MM.1S (cell line): ENCODE measurements around the gene SAA4.
"Not testable (repeated sequence)": the region's sequence is repeated elsewhere in the genome, so short reads cannot be mapped to it uniquely, and the experiment has no call there.

Experiments
- DNase-seq: peaks from one replicate; pipeline ENCODE4 v3.0.0-alpha.2; 2015
- H2AFZ ChIP-seq: fragments of 300-600 bp; sonication (generic); 2 replicates; pipeline ENCODE4 v1.6.0; 2016; ENCODE audit warnings: antibody characterized with exemption, low read length
- H3F3A ChIP-seq: fragments of 300-600 bp; sonication (generic); 2 replicates; pipeline ENCODE4 v1.6.1; 2016; ENCODE audit warnings: mild to moderate bottlenecking, antibody characterized with exemption, low read length, moderate library complexity, mixed read lengths; ENCODE audit not compliant: insufficient read depth
- H3K27ac ChIP-seq: fragments of 300-600 bp; sonication (generic); 2 replicates; pipeline ENCODE4 v1.5.1; 2016; ENCODE audit warnings: mild to moderate bottlenecking, low read length
- H3K27me3 ChIP-seq: fragments of 300-600 bp; sonication (generic); replicated peaks from 2 replicates; pipeline ENCODE4 v1.6.0; 2016; ENCODE audit warnings: low read length; ENCODE audit not compliant: insufficient read depth
- H3K36me3 ChIP-seq: fragments of 300-600 bp; sonication (generic); replicated peaks from 2 replicates; pipeline ENCODE4 v1.6.1; 2016; ENCODE audit warnings: mild to moderate bottlenecking, low read length, mixed read lengths; ENCODE audit not compliant: insufficient read depth
- H3K4me1 ChIP-seq: fragments of 300-600 bp; sonication (generic); 2 replicates; pipeline ENCODE4 v1.6.1; 2016; ENCODE audit warnings: low read length, mixed read lengths
- H3K4me2 ChIP-seq: fragments of 300-600 bp; sonication (generic); 2 replicates; pipeline ENCODE4 v1.6.0; 2016; ENCODE audit warnings: low read depth, low read length
- H3K4me3 ChIP-seq: fragments of 300-600 bp; sonication (generic); 2 replicates; pipeline ENCODE4 v1.5.1; 2016; ENCODE audit warnings: low read length, mixed read lengths
- H3K79me2 ChIP-seq: fragments of 300-600 bp; sonication (generic); 2 replicates; pipeline ENCODE4 v1.6.1; 2016; ENCODE audit warnings: mixed run types, low read length, mixed read lengths
- H3K9ac ChIP-seq: fragments of 300-600 bp; sonication (generic); 2 replicates; pipeline ENCODE4 v1.6.1; 2016; ENCODE audit warnings: low read length, mixed read lengths
- H3K9me2 ChIP-seq: fragments of 300-600 bp; sonication (generic); replicated peaks from 2 replicates; pipeline ENCODE4 v1.6.1; 2016; ENCODE audit warnings: mild to moderate bottlenecking, low read length, mixed read lengths; ENCODE audit not compliant: insufficient read depth
- H3K9me3 ChIP-seq: fragments of 300-600 bp; sonication (generic); replicated peaks from 2 replicates; pipeline ENCODE4 v1.6.1; 2016; ENCODE audit warnings: mild to moderate bottlenecking, low read length, mixed read lengths; ENCODE audit not compliant: insufficient read depth
- H4K20me1 ChIP-seq: fragments of 300-600 bp; sonication (generic); 2 replicates; pipeline ENCODE4 v1.6.1; 2016; ENCODE audit warnings: mild to moderate bottlenecking, low read length, moderate library complexity, mixed read lengths; ENCODE audit not compliant: insufficient read depth
- EZH2 ChIP-seq: fragments of 300-600 bp; sonication (generic); optimal IDR thresholded peaks from 2 replicates; pipeline ENCODE3; 2017; ENCODE audit warnings: low read depth, mild to moderate bottlenecking, antibody characterized with exemption, low read length, mixed read lengths
- EZH2phosphoT487 ChIP-seq: fragments of 300-600 bp; sonication (generic); IDR thresholded peaks from 2 replicates; pipeline ENCODE4 v1.6.1; 2018; ENCODE audit warnings: antibody characterized with exemption, low read length
- TF ChIP-seq, protein P1 (sequence below): fragments of 300-600 bp; sonication (generic); IDR thresholded peaks from 2 replicates; pipeline ENCODE4 v1.5.1; 2016; ENCODE audit warnings: antibody characterized with exemption, low read length, mixed read lengths

SAA4 gene

DNA sequence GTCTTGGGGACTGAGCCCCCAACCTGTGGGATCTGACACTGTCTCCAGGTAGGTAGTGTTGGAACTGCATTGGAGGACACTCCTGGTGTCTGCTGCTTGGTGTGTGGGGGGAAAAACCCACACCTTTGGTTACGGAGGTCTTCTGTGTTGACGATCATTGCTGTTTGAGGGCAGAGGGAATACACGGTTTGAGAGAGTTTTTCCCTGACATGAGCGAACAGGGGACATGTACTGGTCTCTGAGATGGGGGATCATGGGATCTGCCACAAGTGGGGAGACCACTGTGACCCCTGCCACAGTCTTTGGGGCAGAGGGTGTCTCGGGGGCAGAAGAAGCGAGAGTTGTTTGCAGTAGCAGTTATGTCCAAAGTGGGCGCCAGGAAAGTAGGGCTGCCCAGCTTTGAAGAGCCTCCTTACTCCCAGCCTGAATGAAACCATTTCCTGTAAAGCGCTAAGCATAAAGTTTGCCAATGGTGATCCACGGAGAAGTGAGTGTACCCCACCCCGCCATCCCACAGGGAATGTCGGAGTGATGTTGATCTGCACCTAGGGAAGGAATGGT, 17.3 kb upstream of the SAA4 start:
- H3K79me2 ChIP-seq, result no peaks in the 10 kb centered on the region
- H3K36me3 ChIP-seq, result no peaks in the 10 kb centered on the region
- H3K4me3 ChIP-seq, result no peak overlapping the region
- no peaks in the 10 kb centered on the region for H3F3A ChIP-seq
- no peaks in the 10 kb centered on the region for H4K20me1 ChIP-seq
- no peak overlapping the region for H3K9ac ChIP-seq
- H3K4me1 ChIP-seq, result peaks cover 12% of the 10 kb centered on the region
- no peak for TF ChIP-seq EZH2
- TF ChIP-seq, protein P1, sequence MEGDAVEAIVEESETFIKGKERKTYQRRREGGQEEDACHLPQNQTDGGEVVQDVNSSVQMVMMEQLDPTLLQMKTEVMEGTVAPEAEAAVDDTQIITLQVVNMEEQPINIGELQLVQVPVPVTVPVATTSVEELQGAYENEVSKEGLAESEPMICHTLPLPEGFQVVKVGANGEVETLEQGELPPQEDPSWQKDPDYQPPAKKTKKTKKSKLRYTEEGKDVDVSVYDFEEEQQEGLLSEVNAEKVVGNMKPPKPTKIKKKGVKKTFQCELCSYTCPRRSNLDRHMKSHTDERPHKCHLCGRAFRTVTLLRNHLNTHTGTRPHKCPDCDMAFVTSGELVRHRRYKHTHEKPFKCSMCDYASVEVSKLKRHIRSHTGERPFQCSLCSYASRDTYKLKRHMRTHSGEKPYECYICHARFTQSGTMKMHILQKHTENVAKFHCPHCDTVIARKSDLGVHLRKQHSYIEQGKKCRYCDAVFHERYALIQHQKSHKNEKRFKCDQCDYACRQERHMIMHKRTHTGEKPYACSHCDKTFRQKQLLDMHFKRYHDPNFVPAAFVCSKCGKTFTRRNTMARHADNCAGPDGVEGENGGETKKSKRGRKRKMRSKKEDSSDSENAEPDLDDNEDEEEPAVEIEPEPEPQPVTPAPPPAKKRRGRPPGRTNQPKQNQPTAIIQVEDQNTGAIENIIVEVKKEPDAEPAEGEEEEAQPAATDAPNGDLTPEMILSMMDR, result no peak
- no peak for TF ChIP-seq EZH2phosphoT487
- no peak overlapping the region for H3K4me2 ChIP-seq
- DNase-seq, result no peak
- H3K27me3 ChIP-seq, result no peaks in the 10 kb centered on the region
- no peak overlapping the region for H3K27ac ChIP-seq
- H3K9me2 ChIP-seq, result no peaks in the 10 kb centered on the region
- no peak overlapping the region for H2AFZ ChIP-seq
- H3K9me3 ChIP-seq, result no peaks in the 10 kb centered on the region

DNA sequence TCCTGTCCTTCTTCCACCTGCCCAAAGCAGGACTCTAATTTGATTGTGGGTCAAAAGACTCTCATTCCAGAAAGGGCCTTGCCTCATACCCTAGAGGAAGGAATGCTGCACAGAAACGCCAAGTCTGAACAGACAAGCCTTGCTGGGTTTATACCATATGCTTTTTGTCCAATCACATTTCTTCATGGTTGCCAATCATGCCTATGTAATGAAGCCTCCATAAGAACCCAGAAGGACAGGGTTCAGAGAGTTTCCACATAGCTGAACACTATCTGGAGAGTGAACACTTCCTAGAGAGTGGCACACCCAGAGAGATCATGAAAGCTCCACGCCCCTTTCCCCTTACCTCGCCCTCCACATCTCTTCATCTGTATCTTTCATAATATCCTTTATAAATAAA, 16.6 kb upstream of the SAA4 start:
- Histone ChIP-seq H3K4me3 (no peak overlapping the region), H3K36me3 (no peaks in the 10 kb centered on the region), H3K9me3 (no peaks in the 10 kb centered on the region), H3K9ac (no peak overlapping the region), H3K4me1 (peaks cover 12% of the 10 kb centered on the region), H2AFZ (no peak overlapping the region), H3K27me3 (no peaks in the 10 kb centered on the region), H3K9me2 (no peaks in the 10 kb centered on the region), H3K4me2 (no peak overlapping the region), H3K79me2 (no peaks in the 10 kb centered on the region), H4K20me1 (no peaks in the 10 kb centered on the region), H3F3A (no peaks in the 10 kb centered on the region), H3K27ac (no peak overlapping the region)
- DNase-seq, result no peak
- TF ChIP-seq, protein P1, result no peak
- TF ChIP-seq EZH2phosphoT487 (no peak), EZH2 (no peak)

DNA sequence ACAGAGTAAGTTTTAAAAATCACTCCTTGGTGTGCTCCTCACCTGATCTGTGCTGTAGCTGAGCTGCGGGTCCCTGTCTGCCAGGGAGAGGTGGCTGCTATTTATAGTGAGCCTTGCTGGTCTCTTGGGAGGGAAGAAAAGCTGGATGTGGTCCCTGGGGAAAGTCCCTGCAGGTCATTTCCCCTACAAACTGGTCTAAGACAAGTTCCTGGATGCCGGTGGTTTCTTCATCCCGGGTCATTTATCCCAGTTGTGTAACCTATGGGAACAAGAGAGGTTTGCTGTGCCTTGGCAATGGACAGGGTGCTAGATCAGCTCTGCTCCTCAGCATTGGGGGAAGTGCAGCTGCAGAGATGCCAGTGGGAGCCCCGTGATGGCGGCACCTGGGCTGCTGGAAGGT, 12.0 kb upstream of the SAA4 start, which contains the start of gene SAA2:
TSS of gene SAA2 (minus strand) at position 108 of the 400 bp plus-strand sequence. CDS start 657 bp downstream, outside the sequence.
- Histone ChIP-seq H3K4me2 (no peak within 1 kb of the TSS), H3K27me3 (no peaks in the 10 kb centered on the region), H3K36me3 (no peaks in the 10 kb centered on the region), H3F3A (peaks cover 5% of the 10 kb centered on the region; the same call in 1 of the 2 replicates), H3K4me1 (peaks cover 16% of the 10 kb centered on the region), H4K20me1 (no peaks in the 10 kb centered on the region), H3K27ac (no peak within 1 kb of the TSS), H3K9me3 (no peaks in the 10 kb centered on the region), H3K79me2 (no peaks in the 10 kb centered on the region), H2AFZ (no peak within 1 kb of the TSS), H3K9ac (no peak within 1 kb of the TSS), H3K4me3 (no peak within 1 kb of the TSS), H3K9me2 (no peaks in the 10 kb centered on the region)
- TF ChIP-seq, protein P1, result no peak
- no peak for TF ChIP-seq EZH2phosphoT487
- TF ChIP-seq EZH2, result no peak
- DNase-seq, result no peak

DNA sequence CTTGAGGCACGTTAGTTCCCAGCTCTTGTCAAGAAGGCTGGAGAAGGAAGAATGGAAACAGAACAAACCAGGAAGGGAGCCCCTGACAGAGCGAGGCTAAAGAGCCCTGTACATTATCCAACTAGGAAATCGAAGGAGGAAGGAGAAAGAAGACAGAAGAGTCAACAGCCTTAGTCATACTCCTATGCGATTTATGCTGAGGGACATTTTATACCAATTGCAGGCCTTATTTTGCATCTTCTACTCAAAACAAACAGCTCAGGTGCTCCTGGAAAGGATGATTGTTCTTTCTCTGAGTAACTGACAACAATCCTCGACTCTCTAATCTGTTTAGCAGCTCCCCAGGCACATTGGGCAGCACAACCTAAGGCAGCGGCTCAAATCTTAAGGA, 10.6 kb upstream of the SAA4 start:
- DNase-seq, H3K27ac ChIP-seq, H3K4me3 ChIP-seq, H3F3A ChIP-seq, H3K9me3 ChIP-seq, H3K27me3 ChIP-seq, H2AFZ ChIP-seq, H3K36me3 ChIP-seq, H3K9me2 ChIP-seq, H3K79me2 ChIP-seq, H4K20me1 ChIP-seq, H3K9ac ChIP-seq: not testable (repeated sequence)
- Histone ChIP-seq H3K4me1 (peaks cover 16% of the 10 kb centered on the region), H3K4me2 (peak overlapping the region; percentile 43)

DNA sequence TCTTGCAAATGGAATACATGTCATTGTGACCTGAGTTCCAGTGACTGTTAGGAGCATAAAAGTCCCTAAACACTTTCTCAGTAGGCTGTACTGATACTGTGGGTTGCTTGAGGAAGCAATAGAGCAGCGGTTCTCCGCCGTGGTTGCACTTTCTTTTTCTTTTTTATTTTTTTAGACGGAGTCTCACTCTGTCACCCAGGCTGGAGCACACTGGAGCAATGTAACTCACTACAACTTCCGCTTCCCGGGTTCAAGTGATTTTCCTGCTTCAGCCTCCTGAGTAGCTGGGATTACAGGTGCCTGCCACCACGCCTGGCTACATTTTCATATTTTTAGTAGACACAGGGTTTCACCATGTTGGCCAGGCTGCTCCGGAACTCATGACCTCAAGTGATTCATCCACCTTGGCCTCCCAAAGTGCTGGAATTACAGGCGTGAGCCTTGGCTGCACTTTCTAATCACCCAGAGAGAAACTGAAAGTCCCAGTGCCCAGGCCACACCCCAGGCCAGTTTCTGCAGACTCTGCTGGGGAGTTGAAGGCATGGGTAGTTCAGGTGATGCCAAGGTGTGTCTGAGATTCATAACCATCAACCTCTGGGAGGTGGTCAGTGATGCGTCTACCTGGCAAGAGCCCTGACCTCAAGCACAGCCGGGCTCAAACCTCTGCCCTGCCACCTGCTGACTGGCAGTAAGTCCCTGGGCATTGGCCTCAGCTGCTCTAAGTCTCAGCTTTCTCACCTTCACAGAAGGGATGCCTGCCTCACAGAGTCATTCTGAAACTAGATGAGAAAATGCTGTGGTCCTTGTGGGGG, 10.0 kb upstream of the SAA4 start:
- DNase-seq, result peak; percentile 70
- Histone ChIP-seq H3K4me3 (peak overlapping the region; percentile 19; the same call in 1 of the 2 replicates), H3K4me1 (peaks cover 16% of the 10 kb centered on the region), H3K4me2 (peak overlapping the region; percentile 43), H3K27ac (peak overlapping the region; percentile 59; the same call in 1 of the 2 replicates), H3K9ac (peak overlapping the region; percentile 30; the same call in 1 of the 2 replicates)
- not testable (repeated sequence) for H3K36me3 ChIP-seq, H4K20me1 ChIP-seq, H3K27me3 ChIP-seq, H3K9me2 ChIP-seq, H2AFZ ChIP-seq, H3K79me2 ChIP-seq, H3K9me3 ChIP-seq, H3F3A ChIP-seq
